Activated T-cell treated with anti-CD3 and anti-CD28 coated beads, Interleukin-2, amount 50 U/mL, for 4 hours (primary cell): Measurements from ENCODE around the gene ZBTB7B. TPM values are rescaled to one million over a fixed set of nuclear protein-coding genes. Genes with fewer than 3 reads are reported as not detected.
A peak's percentile ranks its signal among the peaks of the same experiment; 100 is the strongest.

Experiments used
- ATAC-seq, 2 donors: fragments of 200-7000 bp; cut with Tn5 transposase; one replicate each; pipeline ENCODE4 v1.10.0; 2021
- DNase-seq: peaks from one replicate; pipeline ENCODE4 v3.0.0-alpha.2; 2020
- H3K27me3 Mint-ChIP-seq: one replicate; pipeline ENCODE4 v1.8.0; 2021; ENCODE audit warnings: low read depth, mixed read lengths
- H3K36me3 Mint-ChIP-seq: one replicate; pipeline ENCODE4 v1.8.0; 2022; ENCODE audit warnings: mixed read lengths; ENCODE audit not compliant: insufficient read depth
- H3K4me1 Mint-ChIP-seq: one replicate; pipeline ENCODE4 v1.8.0; 2021; ENCODE audit warnings: low read depth, mixed read lengths
- H3K4me3 Mint-ChIP-seq: one replicate; pipeline ENCODE4 v1.8.0; 2021; ENCODE audit warnings: mild to moderate bottlenecking, moderate library complexity, mixed read lengths
- H3K9me3 Mint-ChIP-seq: one replicate; pipeline ENCODE4 v1.8.0; 2021; ENCODE audit warnings: mixed read lengths
- total RNA-seq, 3 donors: library from RNA; stranded (reverse); gene quantifications; one replicate each; pipeline ENCODE4 v1.2.1, GENCODE V29; 2021

The ZBTB7B gene
- total RNA-seq, 3 donors from 2014 or later, result 40.6 to 76.0 (median 52.2) TPM

DNA sequence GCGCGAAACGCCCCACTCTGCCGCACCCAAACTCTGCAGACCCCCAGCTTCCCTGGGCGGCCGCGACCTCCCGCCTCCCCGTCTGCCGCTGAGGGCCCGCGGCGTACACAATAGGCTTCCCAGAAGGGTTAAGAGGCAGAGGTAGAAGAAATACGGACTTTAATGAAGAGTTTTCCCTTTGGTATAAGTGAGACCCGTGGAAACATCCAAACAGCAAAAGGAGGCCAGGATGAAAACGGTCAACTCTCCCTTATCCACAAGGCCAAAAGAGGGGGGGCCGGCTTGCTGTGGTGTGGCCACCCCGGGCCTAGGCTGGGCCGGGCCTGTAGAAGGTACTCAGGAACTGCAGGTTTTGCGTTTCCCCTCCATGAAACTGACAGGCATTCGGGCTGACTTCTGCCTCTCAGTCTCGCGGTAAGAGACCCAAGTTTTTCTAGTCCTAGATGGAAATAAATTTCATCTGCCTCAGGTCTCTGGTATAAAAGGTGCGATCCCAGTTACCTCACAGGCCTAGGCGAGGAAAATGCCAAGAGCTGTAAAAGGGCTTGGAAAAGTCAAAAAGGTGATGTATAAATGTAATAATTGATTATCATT, 40.3 kb upstream of the ZBTB7B start:
- Mint-ChIP-seq H3K4me3 (peak overlapping the region; percentile 87), H3K36me3 (peaks cover 15% of the 10 kb centered on the region), H3K27me3 (no peaks in the 10 kb centered on the region), H3K9me3 (no peaks in the 10 kb centered on the region), H3K4me1 (peaks cover 26% of the 10 kb centered on the region)
- DNase-seq (no peak), ATAC-seq (peak; percentile 5 to 10)

GRCh38 chr1:154962795-154963330, 39.7 kb upstream of the ZBTB7B start:
- Mint-ChIP-seq H3K27me3 (no peaks in the 10 kb centered on the region), H3K36me3 (peaks cover 15% of the 10 kb centered on the region), H3K9me3 (no peaks in the 10 kb centered on the region), H3K4me3 (peak overlapping the region; percentile 87), H3K4me1 (peaks cover 23% of the 10 kb centered on the region)
- ATAC-seq, result no peak
- no peak for DNase-seq

GRCh38 chr1:154963643-154964042, 39.0 kb upstream of the ZBTB7B start:
- ATAC-seq, result no peak
- Mint-ChIP-seq H3K36me3 (peaks cover 17% of the 10 kb centered on the region), H3K4me1 (peaks cover 21% of the 10 kb centered on the region), H3K4me3 (no peak overlapping the region), H3K9me3 (no peaks in the 10 kb centered on the region), H3K27me3 (no peaks in the 10 kb centered on the region)
- no peak for DNase-seq

DNA sequence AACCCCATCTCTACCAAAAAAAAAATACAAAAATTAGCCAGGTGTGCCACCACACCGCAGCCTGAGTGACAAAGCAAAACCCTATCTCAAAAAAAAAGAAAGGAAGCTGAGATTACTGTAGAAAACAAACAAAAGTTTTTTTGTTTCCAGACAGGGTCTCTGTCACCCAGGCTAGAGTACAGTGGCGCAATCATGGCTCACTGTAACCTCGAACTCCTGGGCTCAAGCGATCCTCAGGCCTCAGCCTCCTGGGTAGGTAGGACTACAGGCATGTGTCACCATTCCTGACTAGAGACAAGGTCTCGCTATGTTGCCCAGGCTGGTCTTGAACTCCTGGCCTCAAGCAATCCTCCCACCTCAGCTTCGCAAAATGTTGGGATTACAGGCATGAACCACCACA, 38.2 kb upstream of the ZBTB7B start:
- H3K4me3 Mint-ChIP-seq, result no peak overlapping the region
- no peak for DNase-seq
- ATAC-seq, result no peak
- peaks cover 23% of the 10 kb centered on the region for H3K4me1 Mint-ChIP-seq
- no peaks in the 10 kb centered on the region for H3K27me3 Mint-ChIP-seq
- H3K36me3 Mint-ChIP-seq, result peaks cover 17% of the 10 kb centered on the region
- no peaks in the 10 kb centered on the region for H3K9me3 Mint-ChIP-seq

DNA sequence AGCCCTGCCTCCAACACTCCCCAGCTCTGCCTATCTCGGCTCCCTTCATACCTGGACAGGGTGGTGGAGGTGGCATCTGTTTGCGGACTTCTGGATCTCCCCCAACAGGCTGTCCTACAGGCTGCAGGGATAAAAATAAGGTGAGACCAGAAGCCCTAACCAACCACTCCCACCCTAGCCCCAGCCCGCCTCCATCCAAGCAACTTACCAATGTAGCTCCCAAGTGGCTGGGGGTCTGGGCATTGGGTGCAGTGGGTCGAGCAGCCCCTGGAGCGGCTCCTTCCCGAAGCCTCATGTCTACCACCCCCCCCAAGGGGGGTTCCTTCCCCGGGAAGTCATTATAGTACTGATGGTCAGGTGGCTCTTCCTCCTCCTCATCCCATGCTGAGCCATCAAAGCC, 36.5 kb upstream of the ZBTB7B start:
- H3K4me3 Mint-ChIP-seq, result no peak overlapping the region
- peaks cover 17% of the 10 kb centered on the region for H3K36me3 Mint-ChIP-seq
- H3K4me1 Mint-ChIP-seq, result peaks cover 22% of the 10 kb centered on the region
- ATAC-seq (no peak), DNase-seq (no peak)
- no peaks in the 10 kb centered on the region for H3K27me3 Mint-ChIP-seq
- no peaks in the 10 kb centered on the region for H3K9me3 Mint-ChIP-seq

DNA sequence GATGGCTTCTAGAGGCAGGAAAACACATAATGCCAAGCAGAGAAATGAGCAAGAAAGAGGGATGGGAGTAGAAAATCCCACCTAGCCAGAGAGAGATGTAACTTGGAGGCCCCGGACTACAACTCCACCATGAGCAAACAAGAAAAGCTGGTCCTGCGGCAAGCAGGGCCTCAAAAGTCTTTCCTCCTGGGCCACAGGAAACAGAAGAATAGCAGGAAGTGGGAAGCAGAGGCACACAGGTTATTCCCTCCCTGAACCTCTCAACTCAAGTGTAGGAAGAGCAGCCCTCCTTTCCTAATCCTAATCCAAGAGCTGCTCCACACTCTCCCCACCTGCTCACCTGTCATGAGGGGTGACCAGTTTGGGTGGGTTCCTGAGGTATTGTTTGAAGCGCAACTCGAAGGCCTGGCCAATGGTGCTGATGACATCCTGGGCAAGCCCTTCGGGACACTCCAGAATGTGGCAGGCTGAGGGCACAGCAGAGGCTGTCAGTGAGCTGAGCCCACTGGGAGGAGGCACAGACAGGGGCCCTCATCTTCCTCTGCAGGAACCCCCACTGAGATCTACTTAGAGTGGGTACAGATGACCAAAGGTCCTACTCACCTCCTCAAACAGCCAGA, 35.2 kb upstream of the ZBTB7B start:
- Mint-ChIP-seq H3K9me3 (no peaks in the 10 kb centered on the region), H3K36me3 (peaks cover 23% of the 10 kb centered on the region), H3K4me1 (peaks cover 30% of the 10 kb centered on the region), H3K27me3 (no peaks in the 10 kb centered on the region), H3K4me3 (no peak overlapping the region)
- no peak for ATAC-seq
- DNase-seq, result no peak

DNA sequence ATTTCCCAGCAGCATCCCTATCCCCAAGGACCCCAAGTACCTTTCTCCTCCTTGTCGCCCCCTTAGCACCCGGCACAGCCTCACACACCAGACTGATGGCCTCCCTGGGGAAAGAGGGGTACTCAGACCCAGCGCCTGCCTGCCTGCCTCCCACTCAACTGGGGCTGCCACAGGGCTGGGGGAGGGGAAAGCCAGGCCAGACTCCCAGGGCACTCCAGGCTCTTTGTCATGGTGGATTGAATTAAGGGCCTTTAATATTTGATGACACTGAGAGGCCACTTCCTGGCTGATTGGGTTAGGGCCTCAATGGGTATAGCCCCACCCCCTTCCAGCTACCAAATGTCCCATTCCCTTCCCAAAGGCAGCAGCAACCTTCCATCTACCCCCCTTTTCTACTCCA, 33.9 kb upstream of the ZBTB7B start:
- H3K9me3 Mint-ChIP-seq, result no peaks in the 10 kb centered on the region
- ATAC-seq, result no peak
- peaks cover 17% of the 10 kb centered on the region for H3K36me3 Mint-ChIP-seq
- peaks cover 30% of the 10 kb centered on the region for H3K4me1 Mint-ChIP-seq
- no peaks in the 10 kb centered on the region for H3K27me3 Mint-ChIP-seq
- H3K4me3 Mint-ChIP-seq, result no peak overlapping the region
- no peak for DNase-seq

- no peaks in the 10 kb centered on the region for H3K9me3 Mint-ChIP-seq
- H3K36me3 Mint-ChIP-seq, result peaks cover 13% of the 10 kb centered on the region
- H3K27me3 Mint-ChIP-seq, result no peaks in the 10 kb centered on the region
Measured at GRCh38 chr1:154969246-154969645, 33.4 kb upstream of the ZBTB7B start.

DNA sequence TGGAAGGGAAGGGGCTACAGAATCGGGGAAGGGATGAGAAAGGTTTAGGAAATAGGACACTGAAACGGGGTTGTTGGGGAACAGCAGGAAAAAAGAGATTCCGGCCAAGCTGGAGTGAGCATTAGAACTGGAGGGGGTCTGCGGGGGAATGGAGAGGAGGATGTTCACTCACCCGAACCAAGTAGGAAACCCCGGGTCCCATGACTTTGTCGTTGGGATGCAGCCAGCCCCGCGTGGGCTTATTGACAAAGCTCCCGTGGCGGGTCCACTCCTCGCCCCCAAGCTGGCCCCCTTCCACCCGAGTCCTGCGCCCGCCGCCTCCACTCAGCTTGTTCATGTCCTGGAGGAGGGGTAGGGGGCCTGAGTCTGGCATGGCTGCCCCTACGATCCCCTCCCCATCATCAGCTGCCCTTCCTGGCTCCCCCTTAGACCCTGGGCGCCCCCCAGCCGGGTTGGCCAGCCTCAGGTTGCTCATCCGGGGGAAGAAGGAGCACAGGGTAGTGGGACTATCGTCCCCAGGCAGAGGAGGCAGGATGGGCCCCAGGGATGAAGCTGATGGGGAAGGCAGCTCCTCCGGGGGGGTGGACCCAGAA, 32.6 kb upstream of the ZBTB7B start:
- ATAC-seq (no peak), DNase-seq (no peak)
- Mint-ChIP-seq H3K4me3 (no peak overlapping the region), H3K9me3 (no peaks in the 10 kb centered on the region), H3K36me3 (peaks cover 10% of the 10 kb centered on the region), H3K4me1 (peaks cover 28% of the 10 kb centered on the region), H3K27me3 (no peaks in the 10 kb centered on the region)

More at GRCh38 chr1:154969246-154969645, 33.4 kb upstream of the ZBTB7B start:
- Mint-ChIP-seq H3K4me3 (no peak overlapping the region), H3K4me1 (peaks cover 28% of the 10 kb centered on the region)
- no peak for DNase-seq
- ATAC-seq, result no peak

GRCh38 chr1:154970631-154971340, 31.8 kb upstream of the ZBTB7B start, which contains the start of gene SHC1:
Gene SHC1, minus strand, starts transcription at chr1:154970747. Its CDS starts 221 bp downstream, at chr1:154970526.
- H3K36me3 Mint-ChIP-seq, result peaks cover 10% of the 10 kb centered on the region
- no peaks in the 10 kb centered on the region for H3K27me3 Mint-ChIP-seq
- peak within 1 kb of the TSS; percentile 57 for H3K4me3 Mint-ChIP-seq
- DNase-seq, result no peak
- H3K9me3 Mint-ChIP-seq, result no peaks in the 10 kb centered on the region
- no peak for ATAC-seq
- peaks cover 28% of the 10 kb centered on the region for H3K4me1 Mint-ChIP-seq

GRCh38 chr1:154971341-154971998, 31.1 kb upstream of the ZBTB7B start:
- Mint-ChIP-seq H3K4me1 (peaks cover 28% of the 10 kb centered on the region), H3K36me3 (peaks cover 10% of the 10 kb centered on the region), H3K4me3 (peak overlapping the region; percentile 57), H3K9me3 (no peaks in the 10 kb centered on the region), H3K27me3 (no peaks in the 10 kb centered on the region)
- DNase-seq (no peak), ATAC-seq (no peak)

DNA sequence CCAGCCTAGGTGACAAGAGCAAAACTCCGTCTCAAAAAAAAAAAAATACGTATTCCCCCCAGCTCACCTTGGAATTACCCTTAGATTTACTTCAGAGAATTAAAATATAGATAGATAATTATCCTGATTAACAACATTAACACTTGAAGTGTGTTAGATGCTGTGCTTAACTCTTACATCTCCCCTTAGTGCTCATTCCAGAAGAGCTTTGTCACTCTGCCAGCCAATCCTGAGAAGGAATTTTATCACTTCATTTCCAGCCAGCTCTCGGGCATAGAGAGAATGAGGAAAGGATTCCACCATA, 30.4 kb upstream of the ZBTB7B start:
- Mint-ChIP-seq H3K4me3 (no peak overlapping the region), H3K36me3 (peaks cover 10% of the 10 kb centered on the region), H3K4me1 (peaks cover 27% of the 10 kb centered on the region), H3K27me3 (no peaks in the 10 kb centered on the region), H3K9me3 (no peaks in the 10 kb centered on the region)
- no peak for ATAC-seq
- DNase-seq, result no peak

DNA sequence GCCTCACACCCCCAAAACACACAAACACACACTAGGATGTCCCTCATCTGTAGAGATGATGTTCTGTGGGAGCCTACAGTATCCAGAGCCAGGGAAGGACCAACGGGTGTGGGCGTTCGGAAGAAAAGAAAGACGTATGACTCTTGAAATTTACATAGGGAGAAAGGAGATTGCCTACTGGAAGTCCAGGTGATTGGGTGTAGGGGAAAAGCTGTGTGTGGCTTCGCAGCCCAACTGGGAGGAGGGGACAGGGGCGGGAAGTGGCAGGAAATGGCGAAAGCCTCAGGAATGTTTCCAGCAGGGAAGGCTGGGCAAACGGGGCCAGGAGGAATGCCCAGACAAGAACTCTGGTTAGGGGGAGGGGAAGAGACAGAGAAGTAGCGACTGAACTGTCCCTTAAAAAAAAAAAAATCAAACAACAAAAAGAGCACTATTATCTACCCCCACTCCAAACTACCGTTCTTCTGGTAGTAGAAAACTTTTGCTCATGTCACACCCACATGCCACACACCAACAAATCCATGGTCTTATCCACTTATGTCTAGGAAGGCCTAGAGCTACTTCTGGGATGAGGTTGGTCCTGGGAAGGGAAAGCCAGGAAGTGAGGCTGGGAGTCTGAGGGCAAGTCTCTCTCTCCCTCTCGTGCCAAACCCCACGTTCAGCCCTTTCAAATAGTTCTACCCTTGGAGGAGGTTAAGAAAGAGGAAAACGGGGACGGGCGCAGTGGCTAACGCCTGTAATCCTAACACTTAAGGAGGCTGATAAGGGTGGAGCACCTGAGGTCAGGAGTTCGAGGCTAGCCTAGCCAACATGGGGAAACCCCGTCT, 29.9 kb upstream of the ZBTB7B start:
- H3K27me3 Mint-ChIP-seq, result no peaks in the 10 kb centered on the region
- ATAC-seq (no peak), DNase-seq (no peak)
- no peaks in the 10 kb centered on the region for H3K9me3 Mint-ChIP-seq
- H3K4me1 Mint-ChIP-seq, result peaks cover 29% of the 10 kb centered on the region
- peaks cover 10% of the 10 kb centered on the region for H3K36me3 Mint-ChIP-seq
- no peak overlapping the region for H3K4me3 Mint-ChIP-seq
